ENCODE data around the gene VSTM4. TPM values are rescaled to one million over a fixed set of nuclear protein-coding genes. Genes with fewer than 3 reads are reported as not detected.

VSTM4 gene
- total RNA-seq, 1 donor from 2014 or later, result 21.1 TPM

DNA sequence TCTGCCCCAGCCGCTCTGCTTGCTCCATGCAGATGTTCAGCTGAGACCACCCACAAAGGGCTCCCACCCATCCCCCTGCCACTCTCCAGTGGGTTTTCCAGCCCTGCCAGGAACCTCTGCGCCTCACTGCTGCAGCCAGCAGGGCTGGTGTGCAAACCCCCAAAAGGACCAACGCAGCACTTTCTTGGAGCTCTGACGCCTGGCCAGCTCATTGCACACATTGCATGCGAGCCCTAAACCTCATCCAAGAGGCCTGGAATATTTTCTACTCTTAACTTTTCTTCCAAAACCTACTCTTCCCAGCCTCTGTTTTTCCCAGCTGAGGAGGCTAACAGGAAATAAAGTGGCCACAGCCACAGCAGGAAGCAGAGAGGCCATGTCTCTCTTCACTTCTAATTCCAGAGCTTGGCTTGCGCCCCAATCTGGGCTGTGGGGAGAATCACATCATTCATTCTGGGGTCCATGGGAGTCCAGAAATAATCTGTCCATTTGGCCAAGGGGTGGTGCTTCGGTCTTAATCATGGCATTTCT, 23.1 kb upstream of the VSTM4 start:
- Histone ChIP-seq H3K9me3 (replicated peaks) (peaks cover 6% of the 10 kb centered on the region), H3K27ac (replicated peaks) (peak overlapping the region; percentile 68), H3K27me3 (ENCODE audit: low read depth) (no peaks in the 10 kb centered on the region), H3K4me1 (peaks cover 38% of the 10 kb centered on the region), H3K4me3 (no peak overlapping the region), H3K36me3 (no peaks in the 10 kb centered on the region)
- intact Hi-C loops (cut with micrococcal nuclease), result no loop called here
- TF ChIP-seq, protein P1, sequence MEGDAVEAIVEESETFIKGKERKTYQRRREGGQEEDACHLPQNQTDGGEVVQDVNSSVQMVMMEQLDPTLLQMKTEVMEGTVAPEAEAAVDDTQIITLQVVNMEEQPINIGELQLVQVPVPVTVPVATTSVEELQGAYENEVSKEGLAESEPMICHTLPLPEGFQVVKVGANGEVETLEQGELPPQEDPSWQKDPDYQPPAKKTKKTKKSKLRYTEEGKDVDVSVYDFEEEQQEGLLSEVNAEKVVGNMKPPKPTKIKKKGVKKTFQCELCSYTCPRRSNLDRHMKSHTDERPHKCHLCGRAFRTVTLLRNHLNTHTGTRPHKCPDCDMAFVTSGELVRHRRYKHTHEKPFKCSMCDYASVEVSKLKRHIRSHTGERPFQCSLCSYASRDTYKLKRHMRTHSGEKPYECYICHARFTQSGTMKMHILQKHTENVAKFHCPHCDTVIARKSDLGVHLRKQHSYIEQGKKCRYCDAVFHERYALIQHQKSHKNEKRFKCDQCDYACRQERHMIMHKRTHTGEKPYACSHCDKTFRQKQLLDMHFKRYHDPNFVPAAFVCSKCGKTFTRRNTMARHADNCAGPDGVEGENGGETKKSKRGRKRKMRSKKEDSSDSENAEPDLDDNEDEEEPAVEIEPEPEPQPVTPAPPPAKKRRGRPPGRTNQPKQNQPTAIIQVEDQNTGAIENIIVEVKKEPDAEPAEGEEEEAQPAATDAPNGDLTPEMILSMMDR (IDR thresholded peaks at IDR 0.05; ENCODE audit: borderline replicate concordance), result no peak
- peak; percentile 49 for DNase-seq

GRCh38 chr10:49136525-49136924, 21.2 kb upstream of the VSTM4 start:
- intact Hi-C loops (cut with micrococcal nuclease), result no loop called here
- peaks cover 42% of the 10 kb centered on the region for H3K4me1 ChIP-seq
- no peaks in the 10 kb centered on the region for H3K27me3 ChIP-seq (ENCODE audit: low read depth)
- peak overlapping the region; percentile 38 for H3K27ac ChIP-seq (replicated peaks)
- H3K9me3 ChIP-seq (replicated peaks), result peaks cover 6% of the 10 kb centered on the region
- TF ChIP-seq, protein P1 (IDR thresholded peaks at IDR 0.05; ENCODE audit: borderline replicate concordance), result no peak
- no peak for DNase-seq
- H3K4me3 ChIP-seq, result no peak overlapping the region
- no peaks in the 10 kb centered on the region for H3K36me3 ChIP-seq

- DNase-seq, result no peak
- Histone ChIP-seq H3K9me3 (replicated peaks) (peaks cover 6% of the 10 kb centered on the region), H3K36me3 (no peaks in the 10 kb centered on the region), H3K4me1 (peaks cover 47% of the 10 kb centered on the region), H3K27ac (replicated peaks) (peak overlapping the region; percentile 47), H3K27me3 (ENCODE audit: low read depth) (no peaks in the 10 kb centered on the region), H3K4me3 (no peak overlapping the region)
- intact Hi-C loops (cut with micrococcal nuclease), result no loop called here
- TF ChIP-seq, protein P1 (IDR thresholded peaks at IDR 0.05; ENCODE audit: borderline replicate concordance), result peak; percentile 15
Observed at GRCh38 chr10:49135575-49136313, 20.4 kb upstream of the VSTM4 start.

DNA sequence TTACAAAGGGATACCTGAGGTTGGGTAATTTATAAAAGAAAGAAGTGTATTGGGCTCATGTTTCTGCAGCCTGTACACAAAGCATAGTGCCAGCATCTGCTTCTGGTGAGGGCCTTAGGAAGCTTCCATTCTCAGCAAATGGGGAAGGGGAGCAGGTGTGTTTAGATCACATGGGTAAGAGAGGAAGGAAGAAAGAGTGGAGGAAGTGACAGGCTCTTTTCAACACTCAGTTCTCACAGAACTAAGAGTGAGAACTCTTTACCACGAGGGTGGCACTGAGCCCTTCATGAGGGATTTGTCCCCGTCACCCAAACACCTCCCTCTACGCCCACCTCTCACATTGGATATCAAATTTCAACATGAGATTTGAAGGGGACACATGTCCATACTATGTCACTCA, 19.0 kb upstream of the VSTM4 start:
- TF ChIP-seq, protein P1 (IDR thresholded peaks at IDR 0.05; ENCODE audit: borderline replicate concordance), result no peak
- Histone ChIP-seq H3K27me3 (ENCODE audit: low read depth) (no peaks in the 10 kb centered on the region), H3K9me3 (replicated peaks) (peaks cover 6% of the 10 kb centered on the region), H3K4me3 (no peak overlapping the region), H3K36me3 (no peaks in the 10 kb centered on the region), H3K27ac (replicated peaks) (no peak overlapping the region), H3K4me1 (peaks cover 37% of the 10 kb centered on the region)
- no peak for DNase-seq
- intact Hi-C loops (cut with micrococcal nuclease), result no loop called here

GRCh38 chr10:49133706-49134248, 18.5 kb upstream of the VSTM4 start, which contains the start of gene FAM170B:
TSS of gene FAM170B (minus strand) at chr10:49134021. CDS start at chr10:49133918, 103 bp downstream.
- intact Hi-C loops (cut with micrococcal nuclease), result no loop called here
- TF ChIP-seq, protein P1 (IDR thresholded peaks at IDR 0.05; ENCODE audit: borderline replicate concordance), result no peak
- Histone ChIP-seq H3K4me3 (no peak within 1 kb of the TSS), H3K9me3 (replicated peaks) (peaks cover 6% of the 10 kb centered on the region), H3K27me3 (ENCODE audit: low read depth) (no peaks in the 10 kb centered on the region), H3K27ac (replicated peaks) (no peak within 1 kb of the TSS), H3K4me1 (peaks cover 31% of the 10 kb centered on the region), H3K36me3 (no peaks in the 10 kb centered on the region)
- DNase-seq, result no peak
